NCI-H226 (cell line): ENCODE measurements around the gene SLC27A6.

Source experiments
- DNase-seq: peaks from one replicate; pipeline ENCODE4 v3.0.0-alpha.2; 2015

The SLC27A6 gene

DNA sequence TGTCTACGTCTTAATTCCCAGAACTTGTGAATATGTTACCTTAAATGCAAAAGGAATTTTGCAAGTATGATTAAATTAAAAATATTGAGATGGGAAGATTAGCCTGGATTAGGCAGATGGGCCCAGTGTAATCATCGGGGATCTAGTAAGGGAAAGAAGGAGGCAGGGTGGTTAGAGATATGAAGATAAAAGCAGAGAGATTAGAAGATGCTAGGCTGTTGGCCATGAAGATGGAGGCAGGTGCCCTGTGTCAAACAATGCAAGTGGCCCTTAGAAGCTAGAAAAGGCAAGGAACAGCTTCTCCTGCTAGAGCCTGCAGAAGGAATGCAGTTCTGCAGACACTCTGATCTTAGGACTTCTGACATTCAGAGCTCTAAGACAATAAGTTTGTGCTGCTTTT, 100.4 kb downstream of the SLC27A6 start:
- no peak for DNase-seq

DNA sequence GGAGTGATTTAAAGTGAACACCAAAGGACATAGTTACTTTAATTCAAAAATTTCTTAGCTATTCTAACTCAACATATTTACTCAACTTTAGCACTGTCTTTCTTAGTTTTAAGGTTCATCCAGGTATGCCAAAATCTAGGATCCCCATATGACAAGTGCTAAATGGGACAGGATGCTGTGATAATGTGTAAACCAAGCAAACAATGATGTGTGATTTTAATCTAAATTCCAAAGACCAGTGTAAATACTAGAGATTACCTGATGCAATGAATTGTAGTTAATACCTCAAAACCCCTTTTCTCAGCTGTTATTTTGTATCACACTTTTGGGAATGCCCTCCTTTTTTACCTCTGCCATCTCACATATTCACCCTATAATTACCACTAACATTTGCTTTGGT, 102.5 kb downstream of the SLC27A6 start:
- no peak for DNase-seq

DNA sequence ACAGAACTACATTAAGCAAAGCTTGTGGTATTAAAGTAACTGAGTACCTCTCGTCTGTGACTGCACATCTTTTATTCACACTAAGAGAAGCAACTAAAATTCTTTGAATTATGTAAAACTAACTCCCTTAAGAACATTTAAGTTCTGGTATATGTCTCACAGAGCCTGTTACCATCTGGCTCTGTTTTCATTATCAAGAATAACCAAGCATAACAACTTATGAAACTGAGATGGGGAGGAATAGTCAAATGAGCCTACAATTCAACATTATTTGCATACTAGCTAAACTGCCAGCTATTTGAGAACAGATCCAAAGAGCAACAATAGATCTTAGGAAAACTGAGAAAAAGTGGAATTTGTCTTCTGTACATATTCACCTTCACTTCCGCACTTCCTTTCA, 104.0 kb downstream of the SLC27A6 start:
- no peak for DNase-seq

- no peak for DNase-seq
These were observed 107.8 kb downstream of the SLC27A6 start for GRCh38 chr5:129073111-129073510.

GRCh38 chr5:129074903-129075302, 109.6 kb downstream of the SLC27A6 start:
- no peak for DNase-seq

DNA sequence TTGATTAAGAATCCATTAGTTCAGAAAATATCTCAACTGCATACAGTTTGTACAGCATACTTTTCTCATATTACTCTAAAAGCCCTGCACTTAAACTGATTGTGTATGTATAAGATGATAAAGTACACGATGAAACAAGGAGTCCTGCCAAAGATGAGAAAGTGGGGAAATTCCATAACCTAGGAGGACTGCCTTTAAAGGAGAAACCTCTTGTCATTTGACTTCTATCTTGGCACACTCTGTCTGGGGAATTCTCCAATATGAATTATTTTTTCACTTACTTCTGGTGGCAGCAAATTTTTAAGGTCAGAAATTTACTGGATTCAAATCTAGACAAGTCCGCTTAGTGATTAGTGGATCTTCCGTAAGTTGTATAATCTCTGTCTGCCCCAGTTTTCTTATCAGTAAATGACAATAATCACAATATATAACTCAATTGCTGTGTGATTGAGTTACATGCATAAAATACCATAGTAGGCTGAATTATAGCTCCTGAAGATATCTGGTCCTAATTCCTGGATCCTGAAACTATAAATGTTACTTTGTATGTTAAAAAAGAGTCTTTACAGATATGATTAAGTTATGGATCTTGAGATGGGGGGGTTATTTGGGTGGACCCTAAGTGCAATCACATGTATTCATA, 112.3 kb downstream of the SLC27A6 start:
- DNase-seq: no peak

- no peak for DNase-seq
These were observed 113.0 kb downstream of the SLC27A6 start for GRCh38 chr5:129078247-129078646.

DNA sequence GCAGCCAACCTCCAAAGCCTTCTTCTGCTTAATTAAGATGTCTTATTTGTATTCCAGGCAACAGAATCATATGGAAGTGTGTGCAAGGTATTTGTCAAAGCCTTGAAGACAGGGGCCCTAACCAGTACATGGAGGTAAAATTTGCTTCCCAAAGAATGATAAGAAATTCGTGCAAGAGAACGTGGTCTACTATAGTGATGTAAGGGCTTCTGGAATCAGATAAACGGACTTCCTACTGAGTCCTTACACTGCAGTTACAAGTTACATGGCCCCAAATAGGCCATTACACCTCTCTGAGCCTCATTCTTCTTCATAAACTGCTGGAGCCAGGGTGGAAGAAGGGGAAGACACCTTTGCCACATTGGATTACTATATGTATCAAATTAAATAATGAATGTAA, 113.4 kb downstream of the SLC27A6 start:
- DNase-seq: no peak

- no peak for DNase-seq
These were observed 114.2 kb downstream of the SLC27A6 start for GRCh38 chr5:129079496-129079895.

- DNase-seq: no peak
These were observed 115.5 kb downstream of the SLC27A6 start for GRCh38 chr5:129080766-129081165.

GRCh38 chr5:129082225-129083136, 117.2 kb downstream of the SLC27A6 start:
- no peak for DNase-seq
